ENCODE results near the gene CUBN.

CUBN gene

DNA sequence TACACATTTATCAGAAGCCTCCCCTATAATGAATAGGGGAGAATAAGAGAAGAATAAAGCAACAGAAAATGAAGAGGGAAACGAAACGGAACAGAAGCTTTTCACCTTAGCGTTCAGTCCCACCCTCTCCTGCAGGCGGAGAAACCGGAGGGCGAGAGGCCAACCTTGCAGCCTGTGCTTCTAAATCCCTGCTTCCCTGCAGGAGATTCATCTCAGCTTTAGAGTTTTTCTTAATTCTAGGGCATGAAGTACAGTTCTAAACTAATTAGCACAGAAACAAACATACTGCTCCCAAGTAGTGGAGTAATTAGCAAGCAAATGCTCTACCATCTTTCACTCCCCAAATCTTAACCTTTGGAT, 107.2 kb downstream of the CUBN start:
- in situ Hi-C loops (cut with HindIII; ENCODE audit: low sequenced_read_pairs): no loop called here

DNA sequence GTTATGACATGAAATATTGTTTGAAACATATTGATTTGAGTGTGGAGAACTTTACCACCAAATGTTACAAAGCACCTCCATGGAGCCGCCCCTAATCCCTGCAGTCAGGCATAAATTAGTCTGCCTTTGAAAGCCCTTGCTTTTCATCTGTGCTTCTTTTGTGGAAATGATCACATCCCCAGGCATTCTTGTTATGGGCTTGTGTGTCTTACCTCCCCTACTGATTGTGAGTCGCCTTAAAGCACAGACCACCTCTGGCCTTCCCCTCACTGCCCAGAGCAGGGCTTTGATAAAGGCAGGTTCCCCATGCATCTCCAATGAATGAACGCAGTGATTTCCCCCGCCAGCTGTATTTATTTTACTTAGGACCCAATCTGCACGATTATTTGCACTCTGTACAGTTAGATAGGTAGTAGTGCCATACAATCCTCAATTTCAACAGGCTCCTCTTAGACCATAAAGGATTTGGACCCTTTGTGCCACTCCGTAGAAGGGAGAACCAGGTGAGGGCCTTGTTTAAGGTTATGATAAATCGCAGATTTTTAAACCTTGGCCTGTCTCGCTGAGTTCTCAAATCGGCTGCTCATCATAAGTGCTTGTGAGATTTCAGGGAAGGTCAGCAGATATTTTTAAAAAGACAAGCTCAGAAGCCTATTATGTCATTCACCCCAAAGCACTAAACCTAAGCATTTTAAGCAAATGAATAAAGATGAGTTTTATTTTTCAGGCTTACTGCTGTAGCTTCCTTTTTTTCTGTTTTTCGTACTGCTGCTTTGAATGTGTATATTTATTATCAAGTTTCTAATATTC, 107.8 kb downstream of the CUBN start:
- in situ Hi-C loops (cut with HindIII; ENCODE audit: low sequenced_read_pairs): no loop called here

DNA sequence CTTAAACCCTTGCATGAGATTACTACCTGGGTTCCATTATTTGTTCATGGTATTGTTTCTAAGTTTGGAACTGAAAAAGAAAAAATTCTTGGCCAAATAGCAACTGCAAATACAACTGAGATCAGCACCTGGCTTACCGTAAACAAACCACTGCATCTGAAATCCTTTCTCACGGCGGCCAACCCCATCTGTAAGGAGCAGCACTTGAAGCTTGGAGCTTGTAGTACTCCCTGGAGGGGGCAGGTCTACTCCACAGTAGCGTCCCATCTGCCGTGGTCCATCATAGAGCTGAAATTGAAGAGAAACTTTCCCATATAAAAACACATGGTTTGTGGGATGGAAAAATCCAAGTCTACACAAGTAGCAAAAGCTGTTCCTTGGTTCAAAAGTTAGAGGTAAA, 109.9 kb downstream of the CUBN start:
- in situ Hi-C loops (cut with HindIII; ENCODE audit: low sequenced_read_pairs): no loop called here

DNA sequence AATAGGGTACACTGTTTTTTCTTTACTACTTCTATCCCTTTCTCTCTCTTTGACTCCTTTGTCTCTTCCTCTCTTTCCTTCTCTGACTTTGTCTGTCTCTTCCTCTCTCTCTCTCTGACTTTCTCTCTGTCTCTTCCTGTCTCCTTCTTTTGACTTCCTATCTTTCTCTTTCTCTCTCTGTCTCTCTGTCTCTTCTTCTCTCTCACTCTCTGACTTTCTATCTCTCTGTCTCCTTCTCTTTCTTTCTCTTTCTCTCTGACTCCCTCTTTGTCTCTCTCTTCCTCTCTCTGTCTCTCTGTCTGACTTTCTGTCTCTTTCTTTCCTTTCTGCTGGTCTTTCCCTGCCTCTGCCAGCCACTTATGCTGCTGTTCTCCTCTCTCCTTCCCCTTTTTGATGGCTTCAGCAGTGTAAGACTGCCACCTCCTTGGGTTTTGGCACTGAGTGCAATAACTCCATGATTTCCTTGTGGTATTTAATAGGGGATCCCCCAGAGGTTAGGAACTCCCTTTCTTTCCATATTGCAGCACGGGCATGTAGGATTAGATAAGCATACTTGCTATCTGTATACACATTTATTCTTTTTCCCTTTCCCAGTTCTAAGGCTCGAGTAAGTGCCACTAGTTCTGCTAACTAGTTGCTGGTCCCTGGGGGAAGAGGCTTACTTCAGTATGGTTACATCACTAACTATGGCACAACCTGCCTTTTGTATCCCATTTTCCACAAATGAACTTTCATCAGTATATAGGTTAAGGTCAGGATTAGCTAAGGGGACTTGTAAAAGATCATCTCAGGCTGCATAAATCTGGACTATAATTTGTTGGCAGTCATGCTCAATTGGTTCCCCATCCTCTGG, 116.3 kb downstream of the CUBN start:
- in situ Hi-C loops (cut with HindIII; ENCODE audit: low sequenced_read_pairs): loop anchor here (5.0 kb wide), 1 partner anchor 41 kb away; no protein-coding TSS in a partner anchor

DNA sequence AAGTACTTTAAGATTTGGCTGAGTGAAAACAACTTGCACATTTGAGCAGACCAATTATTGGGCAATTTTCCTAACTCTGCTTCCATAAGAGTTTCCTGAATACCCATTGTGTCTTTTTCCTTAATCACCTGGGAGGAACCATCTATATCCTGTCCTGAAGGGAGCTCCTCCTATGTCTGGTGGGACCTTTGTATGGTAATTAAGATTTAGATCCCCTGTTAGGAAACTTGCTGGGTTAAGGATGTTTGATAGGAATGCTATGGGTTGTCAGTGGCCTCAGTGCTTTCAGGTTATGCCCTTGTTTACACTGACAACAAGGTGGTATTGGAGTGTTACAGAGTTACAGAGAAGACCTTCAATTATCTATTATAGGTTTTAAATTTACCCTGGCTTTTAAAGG, 116.9 kb downstream of the CUBN start:
- in situ Hi-C loops (cut with HindIII; ENCODE audit: low sequenced_read_pairs): loop anchor here (5.0 kb wide), 1 partner anchor 40 kb away; no protein-coding TSS in a partner anchor

DNA sequence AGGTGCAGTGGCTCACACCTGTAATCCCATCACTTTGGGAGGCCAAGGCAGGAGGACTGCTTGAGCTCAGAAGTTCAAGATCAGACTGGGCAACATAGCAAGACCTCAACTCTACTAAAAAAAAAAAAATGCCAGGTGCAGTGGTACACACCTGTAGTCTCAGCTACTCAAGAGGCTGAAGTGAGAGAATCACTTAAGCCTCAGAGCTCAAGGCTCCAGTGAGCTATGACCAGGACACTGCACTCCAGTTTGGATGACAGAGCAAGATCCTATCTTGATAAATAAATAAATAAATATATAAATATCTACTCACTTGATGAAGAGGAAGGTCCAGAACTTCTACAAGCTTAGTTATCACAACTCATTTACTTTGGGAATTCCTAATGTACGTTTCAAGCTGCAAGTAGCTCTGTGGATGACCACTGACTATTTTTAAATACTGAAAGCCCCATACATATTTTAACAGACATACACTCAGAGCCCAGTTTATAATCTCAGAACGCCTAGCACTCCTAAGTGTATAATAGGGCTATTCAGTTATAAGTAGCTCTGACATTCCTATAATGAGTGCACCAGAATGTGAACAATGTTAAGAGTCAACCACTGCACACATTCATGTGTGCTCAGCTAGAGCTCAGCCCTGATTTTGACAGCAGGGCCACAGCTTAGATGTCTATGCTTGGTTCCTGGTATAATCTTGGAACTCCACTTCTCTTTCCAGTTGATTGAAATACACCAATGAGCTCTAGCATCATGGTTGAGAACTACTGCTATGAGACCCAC, 119.1 kb downstream of the CUBN start:
- in situ Hi-C loops (cut with HindIII; ENCODE audit: low sequenced_read_pairs): loop anchor here (5.0 kb wide), 1 partner anchor 38 kb away; no protein-coding TSS in a partner anchor

DNA sequence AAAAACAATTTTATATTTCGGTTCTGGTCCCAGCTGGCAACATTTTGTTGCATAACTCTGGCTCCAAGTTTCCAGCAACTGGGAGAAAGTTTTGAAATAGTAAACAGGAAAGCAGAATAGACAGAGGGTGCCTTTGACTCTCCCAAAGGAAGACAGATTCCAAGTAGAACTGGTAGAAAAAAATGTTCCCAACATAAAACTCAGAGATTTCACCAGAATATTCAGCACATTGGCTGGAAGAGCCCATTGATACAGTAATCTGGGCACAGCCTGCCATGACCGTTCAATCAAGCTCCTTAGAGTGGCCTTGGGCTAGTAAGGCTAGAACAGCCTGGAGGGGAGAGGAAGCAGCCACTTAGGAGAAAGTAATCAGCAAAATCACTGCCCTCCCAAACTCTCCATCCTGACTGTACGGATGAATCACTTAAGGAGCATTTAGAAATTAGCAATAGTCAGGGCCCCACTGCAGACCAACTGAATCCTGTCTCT, 120.4 kb downstream of the CUBN start:
- in situ Hi-C loops (cut with HindIII; ENCODE audit: low sequenced_read_pairs): no loop called here

DNA sequence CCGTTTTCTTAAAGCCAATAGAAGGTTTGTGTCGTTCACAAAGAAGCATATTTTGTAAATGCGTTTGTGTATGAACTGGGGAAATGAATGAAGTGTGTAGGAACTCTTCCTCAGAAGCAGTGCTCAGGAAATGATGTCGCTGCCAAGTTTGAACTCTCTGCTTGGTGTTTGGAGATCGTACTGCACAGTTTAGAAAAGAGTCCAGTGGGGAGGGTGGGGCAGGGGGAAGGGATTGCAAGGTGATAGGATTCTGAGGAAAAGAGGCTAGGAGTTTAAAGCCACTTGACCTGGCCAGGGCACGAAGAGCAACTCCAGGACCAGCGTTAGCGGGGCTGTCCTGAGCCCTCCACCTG, 122.2 kb downstream of the CUBN start:
- in situ Hi-C loops (cut with HindIII; ENCODE audit: low sequenced_read_pairs): no loop called here

DNA sequence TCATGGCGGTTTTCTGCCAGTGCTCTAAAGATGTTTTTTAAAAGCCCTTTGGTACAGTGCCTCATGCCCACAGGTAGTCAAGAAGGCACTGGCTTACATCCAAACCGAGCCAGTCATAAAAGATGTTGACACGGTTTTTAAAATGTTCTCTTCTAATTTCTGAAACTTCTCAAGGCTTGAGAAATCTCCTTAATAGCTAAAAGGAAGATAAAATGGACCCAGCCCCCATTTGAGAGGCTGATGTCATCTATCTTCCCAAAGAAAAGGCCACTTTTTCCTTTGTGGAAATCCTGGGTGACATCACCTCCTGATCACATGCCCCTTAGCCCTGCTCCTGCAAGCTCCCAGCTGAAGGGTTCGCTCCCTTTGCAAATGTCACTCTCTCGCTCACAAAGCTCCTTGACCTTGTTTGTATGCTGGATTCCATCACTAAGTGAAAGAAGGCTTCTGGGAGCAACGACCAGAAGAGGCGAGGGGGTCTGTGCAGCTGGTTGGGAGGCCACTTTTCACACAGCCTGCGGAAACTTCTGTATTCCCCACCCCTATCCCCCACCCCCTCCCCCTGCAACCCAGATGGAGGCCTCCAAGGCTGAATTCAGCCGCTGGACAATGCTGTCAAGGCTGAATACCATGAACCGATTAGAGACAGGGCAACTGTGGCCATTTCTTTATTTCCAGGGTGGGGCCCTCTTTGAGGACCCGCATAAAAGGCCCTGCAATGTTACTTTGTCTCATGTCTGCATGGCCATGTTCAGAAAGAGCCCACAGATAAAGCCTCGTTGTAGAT, 122.8 kb downstream of the CUBN start:
- in situ Hi-C loops (cut with HindIII; ENCODE audit: low sequenced_read_pairs): no loop called here

DNA sequence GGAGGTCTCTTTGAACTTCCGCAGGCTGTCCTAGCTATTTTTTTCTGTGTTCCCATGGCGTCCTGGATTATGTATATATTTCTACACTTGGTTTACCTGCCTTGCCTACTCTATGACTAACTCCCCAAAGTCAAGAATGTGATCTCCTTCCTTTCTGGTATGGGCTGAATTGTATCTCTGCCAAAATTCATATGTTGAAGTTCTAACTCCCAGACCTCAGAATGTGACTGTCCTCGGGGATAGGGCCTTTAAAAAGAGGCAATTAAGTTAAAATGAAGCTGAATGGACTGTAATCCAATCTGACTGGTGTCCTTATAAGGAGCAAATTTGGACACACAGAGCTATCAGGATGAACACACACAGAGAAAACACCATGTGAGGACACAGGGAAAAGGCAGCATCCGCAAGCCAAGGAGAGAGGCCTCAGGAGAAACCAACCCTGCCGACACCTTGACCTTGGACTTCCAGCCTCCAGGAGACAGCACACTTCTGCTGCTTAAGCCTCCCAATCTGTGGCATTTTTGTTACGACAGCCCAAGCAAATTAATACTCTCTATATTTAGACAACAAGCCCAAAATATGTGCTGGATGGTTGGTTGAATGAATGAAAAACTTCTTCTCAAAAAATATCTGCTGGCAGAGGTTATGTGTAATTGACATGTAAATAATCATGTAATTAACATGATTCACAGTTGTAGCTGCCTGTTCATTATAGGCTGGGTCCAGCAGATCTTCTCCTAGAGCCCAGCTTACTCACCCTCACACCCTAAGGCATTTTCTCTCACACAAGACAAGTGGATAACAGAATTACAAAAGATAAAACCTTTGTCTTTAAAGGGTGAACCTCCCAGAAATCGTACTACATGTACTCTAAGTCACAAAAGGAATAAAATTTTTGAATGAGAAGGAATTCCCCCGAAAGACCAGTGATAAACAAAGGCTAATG, 123.7 kb downstream of the CUBN start:
- in situ Hi-C loops (cut with HindIII; ENCODE audit: low sequenced_read_pairs): no loop called here

DNA sequence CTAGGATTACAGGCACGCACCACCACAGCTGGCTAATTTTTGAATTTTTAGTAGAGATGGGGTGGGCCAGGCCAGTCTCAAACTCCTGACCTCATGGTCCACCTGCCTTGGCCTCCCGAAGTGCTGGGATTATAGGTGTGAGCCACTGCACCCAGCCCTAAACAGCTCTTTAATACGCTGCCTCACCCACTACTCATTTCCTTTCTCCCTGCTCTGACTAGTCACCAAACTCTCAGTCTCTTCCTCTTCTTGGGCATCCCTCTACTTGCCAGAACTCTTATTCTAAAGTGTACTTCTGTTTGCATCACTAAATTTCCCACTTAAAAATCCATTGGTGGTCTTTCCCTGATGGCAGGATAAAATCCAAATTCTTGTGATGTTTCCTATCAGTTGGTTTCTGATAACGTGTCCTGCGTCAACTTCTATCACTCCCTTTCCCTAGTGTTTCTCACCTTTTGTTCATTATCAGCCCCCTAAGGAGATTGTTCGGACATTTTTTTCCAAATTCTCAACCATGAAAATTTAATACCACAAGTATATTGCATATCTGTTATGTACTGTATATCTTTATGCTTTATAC, 124.7 kb downstream of the CUBN start:
- in situ Hi-C loops (cut with HindIII; ENCODE audit: low sequenced_read_pairs): loop anchor here (5.0 kb wide), 1 partner anchor 108 kb away; no protein-coding TSS in a partner anchor

DNA sequence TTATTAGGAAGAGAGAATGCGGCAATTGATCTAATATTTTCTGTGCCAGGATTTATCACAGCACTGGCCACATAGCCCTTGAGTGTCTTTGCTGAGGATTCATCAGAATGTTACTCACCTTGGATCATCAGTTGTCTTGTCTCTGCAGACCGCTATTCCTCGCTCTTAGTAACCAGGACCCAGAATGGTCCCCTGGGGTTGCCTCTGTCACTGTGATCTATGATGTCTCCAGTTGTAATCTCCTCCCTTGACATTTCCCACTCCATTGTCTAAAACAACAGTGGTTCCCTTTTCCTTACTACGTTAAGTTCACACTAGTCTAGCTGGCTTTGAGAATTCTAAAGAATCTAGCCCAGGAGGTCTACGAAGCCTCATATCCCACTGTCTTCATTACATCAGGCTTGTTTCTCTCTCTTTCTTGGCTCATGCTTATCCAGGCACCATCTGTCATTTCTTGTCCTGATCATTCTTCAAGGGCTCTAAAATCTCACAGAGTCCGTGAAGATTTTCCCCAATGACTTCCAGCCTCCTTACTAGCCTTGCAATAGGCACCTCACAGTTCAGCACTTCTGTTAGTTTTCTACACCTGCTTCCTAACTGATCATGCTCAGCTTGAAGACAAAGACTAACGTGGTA, 125.8 kb downstream of the CUBN start:
- in situ Hi-C loops (cut with HindIII; ENCODE audit: low sequenced_read_pairs): loop anchor here (5.0 kb wide), 1 partner anchor 106 kb away; no protein-coding TSS in a partner anchor

DNA sequence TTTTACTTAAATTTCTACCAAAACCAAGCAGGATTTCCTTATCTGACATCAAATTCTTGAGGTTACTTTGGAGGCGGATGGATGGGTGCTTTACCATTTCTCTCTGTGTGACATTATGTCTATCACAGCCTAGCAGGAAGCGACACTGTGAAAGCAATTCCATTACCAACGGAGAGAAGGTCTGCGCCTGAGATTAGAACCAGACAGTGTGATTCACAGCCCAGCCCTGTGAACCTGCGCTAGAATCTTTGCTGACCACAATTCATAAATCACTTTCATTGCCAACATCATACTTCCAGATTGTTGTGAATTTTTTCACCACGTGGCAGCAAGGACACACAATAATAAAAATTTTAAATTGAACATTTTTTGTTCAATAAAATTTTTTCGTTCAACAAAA, 126.5 kb downstream of the CUBN start:
- in situ Hi-C loops (cut with HindIII; ENCODE audit: low sequenced_read_pairs): loop anchor here (5.0 kb wide), 1 partner anchor 106 kb away; no protein-coding TSS in a partner anchor

DNA sequence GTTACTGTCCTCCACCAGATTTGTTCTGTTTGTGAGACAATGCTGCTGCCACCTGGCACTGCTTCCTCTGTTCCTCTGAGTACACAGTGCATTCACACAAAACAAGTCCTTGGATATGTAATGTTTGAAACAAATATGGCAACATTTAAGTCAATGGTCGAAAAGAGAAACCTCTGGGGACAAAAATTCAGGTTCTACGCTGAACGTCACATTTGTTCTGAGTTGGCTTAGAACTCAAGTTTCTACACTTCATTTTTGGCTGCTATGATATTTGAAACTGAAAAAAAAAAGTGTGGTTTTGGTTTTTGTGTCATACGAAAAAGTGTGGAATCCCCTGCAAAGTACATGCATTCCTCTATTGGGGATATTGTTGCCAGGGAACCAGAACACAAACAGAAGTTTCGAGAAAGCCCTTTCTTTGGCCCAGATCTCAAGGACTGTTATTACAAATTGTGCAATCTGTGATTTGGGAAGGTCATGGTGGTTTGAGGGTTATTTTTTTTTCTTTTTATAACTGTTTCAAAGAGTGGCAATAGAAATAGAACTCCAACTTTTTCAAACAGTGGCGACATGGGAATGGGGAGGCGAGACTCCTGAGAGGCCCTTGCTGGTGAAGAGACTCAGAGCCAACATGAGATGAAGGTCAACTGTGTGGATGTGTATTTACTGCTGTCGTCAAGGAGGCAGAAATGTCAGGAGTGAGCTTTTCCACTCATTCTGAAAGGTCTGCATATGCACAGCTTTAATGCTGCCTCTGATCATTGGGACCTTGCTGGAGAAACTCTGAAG, 127.5 kb downstream of the CUBN start:
- in situ Hi-C loops (cut with HindIII; ENCODE audit: low sequenced_read_pairs): loop anchor here (5.0 kb wide), 1 partner anchor 105 kb away; no protein-coding TSS in a partner anchor

DNA sequence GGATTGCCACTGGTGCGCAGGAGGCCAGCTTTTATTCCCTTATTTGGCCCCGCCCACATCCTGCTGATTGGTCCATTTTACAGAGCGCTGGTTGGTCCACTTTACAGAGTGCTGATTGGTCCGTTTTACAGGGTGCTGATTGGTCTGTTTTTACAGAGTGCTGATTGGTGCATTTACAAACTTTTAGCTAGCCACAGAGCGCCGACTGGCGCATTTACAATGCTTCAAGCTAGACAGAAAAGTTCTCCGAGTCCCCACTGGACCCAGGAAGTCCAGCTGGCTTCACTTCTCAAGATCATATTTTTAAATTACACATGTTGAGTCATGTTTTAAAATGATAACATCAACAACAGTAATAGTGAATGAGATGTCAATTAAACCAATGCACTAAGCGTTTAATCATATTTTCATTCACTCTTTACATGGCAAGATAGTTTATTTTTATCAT, 128.3 kb downstream of the CUBN start:
- in situ Hi-C loops (cut with HindIII; ENCODE audit: low sequenced_read_pairs): loop anchor here (5.0 kb wide), 1 partner anchor 104 kb away; no protein-coding TSS in a partner anchor

DNA sequence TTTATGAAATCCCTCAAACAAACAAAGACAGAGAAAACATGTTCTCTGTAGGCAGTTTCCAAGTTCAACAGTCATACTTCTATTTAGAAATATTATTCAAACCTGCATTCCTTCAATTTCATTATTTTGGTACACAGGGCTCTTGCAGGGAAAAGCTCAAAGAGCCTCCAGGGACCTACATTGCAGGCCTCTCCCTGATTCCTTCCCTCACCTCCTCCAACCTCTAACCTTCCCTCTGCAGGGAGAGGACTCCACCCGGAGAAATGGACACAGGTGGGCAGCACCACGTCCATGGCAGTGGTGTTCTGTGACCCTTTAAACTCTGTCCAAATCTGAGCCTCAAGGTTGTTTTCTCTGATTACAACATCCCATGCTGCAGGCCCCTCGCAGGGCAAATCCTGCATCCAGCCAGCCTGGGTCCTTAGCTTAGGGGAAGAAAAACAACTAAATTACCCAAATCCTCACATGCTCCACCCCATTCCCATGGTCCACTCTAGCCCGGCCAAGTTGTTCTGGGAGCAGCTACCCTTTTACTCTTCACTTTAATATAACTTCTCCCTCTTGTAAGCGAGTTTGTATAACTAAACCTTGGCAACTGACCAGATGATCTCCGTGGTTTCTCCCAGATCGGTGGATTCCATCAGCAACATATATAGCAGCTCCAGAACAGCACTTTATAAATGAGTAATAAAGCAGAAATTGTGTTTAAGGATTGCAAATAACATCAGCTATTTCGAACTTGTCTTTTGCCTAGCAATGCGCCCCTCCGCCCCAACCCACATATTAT, 129.8 kb downstream of the CUBN start:
- in situ Hi-C loops (cut with HindIII; ENCODE audit: low sequenced_read_pairs): loop anchor here (5.0 kb wide), 1 partner anchor 103 kb away; no protein-coding TSS in a partner anchor
